ENCODE data around the gene SLC13A3.

SLC13A3 gene

DNA sequence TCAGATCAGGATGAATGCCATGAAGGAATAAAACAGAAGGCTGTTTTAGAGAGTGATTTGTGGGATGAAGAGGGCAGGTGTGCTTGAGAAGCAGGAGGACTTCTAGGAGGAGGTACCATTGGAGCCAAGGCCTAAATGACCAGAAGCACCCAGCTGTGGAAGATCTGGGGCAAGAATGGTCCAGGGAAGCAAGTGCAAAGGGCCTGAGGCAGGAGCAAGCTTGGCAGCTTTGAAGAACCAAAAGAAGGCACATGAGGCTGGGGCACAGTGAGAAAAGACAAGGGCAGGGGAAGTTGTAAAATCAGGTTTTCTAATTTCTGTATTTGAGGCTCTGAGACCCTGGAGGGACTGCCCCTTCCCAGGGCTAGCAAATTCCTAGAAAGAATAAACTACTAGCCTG is 9.8 kb downstream of the SLC13A3 start:
- TF ChIP-seq, protein P1, sequence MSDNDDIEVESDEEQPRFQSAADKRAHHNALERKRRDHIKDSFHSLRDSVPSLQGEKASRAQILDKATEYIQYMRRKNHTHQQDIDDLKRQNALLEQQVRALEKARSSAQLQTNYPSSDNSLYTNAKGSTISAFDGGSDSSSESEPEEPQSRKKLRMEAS (IDR thresholded peaks at IDR 0.05), result no peak
- TF ChIP-seq NFIC (IDR thresholded peaks at IDR 0.05), result no peak
- no peak for TF ChIP-seq YY1 (IDR thresholded peaks at IDR 0.05; ENCODE audit: low read depth)
- TF ChIP-seq EP300 (IDR thresholded peaks at IDR 0.05; ENCODE audit: borderline replicate concordance), result no peak
- TF ChIP-seq CEBPB (IDR thresholded peaks at IDR 0.05), result no peak
- TF ChIP-seq, protein P2, sequence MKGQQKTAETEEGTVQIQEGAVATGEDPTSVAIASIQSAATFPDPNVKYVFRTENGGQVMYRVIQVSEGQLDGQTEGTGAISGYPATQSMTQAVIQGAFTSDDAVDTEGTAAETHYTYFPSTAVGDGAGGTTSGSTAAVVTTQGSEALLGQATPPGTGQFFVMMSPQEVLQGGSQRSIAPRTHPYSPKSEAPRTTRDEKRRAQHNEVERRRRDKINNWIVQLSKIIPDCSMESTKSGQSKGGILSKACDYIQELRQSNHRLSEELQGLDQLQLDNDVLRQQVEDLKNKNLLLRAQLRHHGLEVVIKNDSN (IDR thresholded peaks at IDR 0.05), result no peak
- TF ChIP-seq CREB1 (IDR thresholded peaks at IDR 0.05; ENCODE audit: low read depth), result no peak
- TF ChIP-seq TAF1 (IDR thresholded peaks at IDR 0.05; ENCODE audit: low read depth), result no peak
- TF ChIP-seq FOXM1 (IDR thresholded peaks at IDR 0.05; ENCODE audit: borderline replicate concordance, low read depth), result no peak
- no peak for TF ChIP-seq RAD21 (IDR thresholded peaks at IDR 0.05; ENCODE audit: low read depth)
- TF ChIP-seq ZBTB7A (IDR thresholded peaks at IDR 0.05; ENCODE audit: low read depth), result no peak
- TF ChIP-seq, protein P3, sequence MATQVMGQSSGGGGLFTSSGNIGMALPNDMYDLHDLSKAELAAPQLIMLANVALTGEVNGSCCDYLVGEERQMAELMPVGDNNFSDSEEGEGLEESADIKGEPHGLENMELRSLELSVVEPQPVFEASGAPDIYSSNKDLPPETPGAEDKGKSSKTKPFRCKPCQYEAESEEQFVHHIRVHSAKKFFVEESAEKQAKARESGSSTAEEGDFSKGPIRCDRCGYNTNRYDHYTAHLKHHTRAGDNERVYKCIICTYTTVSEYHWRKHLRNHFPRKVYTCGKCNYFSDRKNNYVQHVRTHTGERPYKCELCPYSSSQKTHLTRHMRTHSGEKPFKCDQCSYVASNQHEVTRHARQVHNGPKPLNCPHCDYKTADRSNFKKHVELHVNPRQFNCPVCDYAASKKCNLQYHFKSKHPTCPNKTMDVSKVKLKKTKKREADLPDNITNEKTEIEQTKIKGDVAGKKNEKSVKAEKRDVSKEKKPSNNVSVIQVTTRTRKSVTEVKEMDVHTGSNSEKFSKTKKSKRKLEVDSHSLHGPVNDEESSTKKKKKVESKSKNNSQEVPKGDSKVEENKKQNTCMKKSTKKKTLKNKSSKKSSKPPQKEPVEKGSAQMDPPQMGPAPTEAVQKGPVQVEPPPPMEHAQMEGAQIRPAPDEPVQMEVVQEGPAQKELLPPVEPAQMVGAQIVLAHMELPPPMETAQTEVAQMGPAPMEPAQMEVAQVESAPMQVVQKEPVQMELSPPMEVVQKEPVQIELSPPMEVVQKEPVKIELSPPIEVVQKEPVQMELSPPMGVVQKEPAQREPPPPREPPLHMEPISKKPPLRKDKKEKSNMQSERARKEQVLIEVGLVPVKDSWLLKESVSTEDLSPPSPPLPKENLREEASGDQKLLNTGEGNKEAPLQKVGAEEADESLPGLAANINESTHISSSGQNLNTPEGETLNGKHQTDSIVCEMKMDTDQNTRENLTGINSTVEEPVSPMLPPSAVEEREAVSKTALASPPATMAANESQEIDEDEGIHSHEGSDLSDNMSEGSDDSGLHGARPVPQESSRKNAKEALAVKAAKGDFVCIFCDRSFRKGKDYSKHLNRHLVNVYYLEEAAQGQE (IDR thresholded peaks at IDR 0.05; ENCODE audit: low read depth), result no peak
- no peak for TF ChIP-seq EGR1 (IDR thresholded peaks at IDR 0.05)
- TF ChIP-seq TEAD4 (IDR thresholded peaks at IDR 0.05), result no peak
- TF ChIP-seq TCF12 (IDR thresholded peaks at IDR 0.05; ENCODE audit: low read depth), result no peak

DNA sequence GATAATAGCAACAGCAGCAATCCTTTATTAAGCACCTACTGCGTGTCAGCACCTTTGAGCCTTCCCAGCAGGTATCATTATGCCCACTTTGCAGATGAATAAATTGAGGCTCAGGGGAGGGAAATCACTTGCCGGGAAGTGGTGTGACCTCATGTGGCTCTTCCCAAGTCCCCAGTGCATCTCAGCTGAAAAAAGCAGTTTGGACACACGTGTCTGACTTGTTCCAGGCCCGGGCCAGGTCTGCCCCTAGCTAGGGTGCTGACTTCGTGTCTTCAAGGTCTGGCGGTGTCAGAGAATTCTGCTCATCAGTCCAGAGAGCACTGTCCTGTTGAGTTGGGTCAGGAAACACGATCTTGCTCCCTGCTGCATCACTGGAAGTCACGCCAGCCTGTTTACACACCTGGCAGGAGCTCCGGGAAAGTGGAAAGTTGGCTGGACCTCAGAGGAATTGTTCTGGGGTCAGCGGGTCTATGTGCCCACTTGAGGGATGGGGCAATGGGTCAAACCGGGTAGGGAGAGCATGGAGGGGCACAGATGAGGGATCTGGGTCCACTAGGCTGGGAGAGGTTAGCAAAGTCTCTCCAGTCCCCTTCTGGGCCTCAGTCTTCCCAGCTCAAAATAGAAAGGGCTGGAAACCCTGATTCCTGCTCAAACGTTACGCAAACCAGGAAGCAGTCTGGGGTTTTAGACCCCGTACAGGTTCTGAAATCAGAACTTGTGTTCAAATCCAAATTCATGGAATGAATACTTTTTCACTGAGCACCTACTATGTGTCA is 10.5 kb downstream of the SLC13A3 start:
- no peak for TF ChIP-seq NFIC (IDR thresholded peaks at IDR 0.05)
- TF ChIP-seq CEBPB (IDR thresholded peaks at IDR 0.05), result no peak
- TF ChIP-seq, protein P3 (IDR thresholded peaks at IDR 0.05; ENCODE audit: low read depth), result no peak
- no peak for TF ChIP-seq TAF1 (IDR thresholded peaks at IDR 0.05; ENCODE audit: low read depth)
- TF ChIP-seq, protein P1 (IDR thresholded peaks at IDR 0.05), result no peak
- no peak for TF ChIP-seq FOXM1 (IDR thresholded peaks at IDR 0.05; ENCODE audit: borderline replicate concordance, low read depth)
- no peak for TF ChIP-seq YY1 (IDR thresholded peaks at IDR 0.05; ENCODE audit: low read depth)
- TF ChIP-seq ZBTB7A (IDR thresholded peaks at IDR 0.05; ENCODE audit: low read depth), result no peak
- no peak for TF ChIP-seq EGR1 (IDR thresholded peaks at IDR 0.05)
- no peak for TF ChIP-seq EP300 (IDR thresholded peaks at IDR 0.05; ENCODE audit: borderline replicate concordance)
- TF ChIP-seq TCF12 (IDR thresholded peaks at IDR 0.05; ENCODE audit: low read depth), result no peak
- no peak for TF ChIP-seq CREB1 (IDR thresholded peaks at IDR 0.05; ENCODE audit: low read depth)
- no peak for TF ChIP-seq TEAD4 (IDR thresholded peaks at IDR 0.05)
- TF ChIP-seq, protein P2 (IDR thresholded peaks at IDR 0.05), result no peak

DNA sequence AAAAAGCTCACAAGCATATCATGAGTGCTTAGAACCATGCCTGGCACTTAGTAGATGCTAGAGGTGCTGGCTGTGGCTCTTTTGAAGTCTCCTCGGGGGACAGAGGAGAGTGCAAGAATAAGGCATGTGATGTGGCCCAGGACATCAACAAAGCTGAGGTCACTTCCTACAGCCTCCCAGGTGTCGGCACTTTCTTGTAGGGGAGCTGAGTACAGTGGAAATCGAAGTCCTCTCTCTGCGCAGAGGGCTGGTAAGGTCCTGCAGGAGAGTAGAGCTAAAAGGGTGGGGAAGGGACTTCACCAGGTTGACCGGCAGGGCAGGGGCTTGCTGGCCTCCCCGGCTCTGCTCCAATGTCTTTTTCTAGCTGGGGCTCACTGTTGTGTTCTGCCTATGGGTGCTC is 11.2 kb downstream of the SLC13A3 start:
- TF ChIP-seq TCF12 (IDR thresholded peaks at IDR 0.05; ENCODE audit: low read depth), result no peak
- TF ChIP-seq TAF1 (IDR thresholded peaks at IDR 0.05; ENCODE audit: low read depth), result no peak
- TF ChIP-seq, protein P1 (IDR thresholded peaks at IDR 0.05), result no peak
- no peak for TF ChIP-seq FOXM1 (IDR thresholded peaks at IDR 0.05; ENCODE audit: borderline replicate concordance, low read depth)
- TF ChIP-seq EGR1 (IDR thresholded peaks at IDR 0.05), result no peak
- TF ChIP-seq, protein P3 (IDR thresholded peaks at IDR 0.05; ENCODE audit: low read depth), result no peak
- no peak for TF ChIP-seq ZBTB7A (IDR thresholded peaks at IDR 0.05; ENCODE audit: low read depth)
- no peak for TF ChIP-seq RAD21 (IDR thresholded peaks at IDR 0.05; ENCODE audit: low read depth)
- TF ChIP-seq YY1 (IDR thresholded peaks at IDR 0.05; ENCODE audit: low read depth), result no peak
- TF ChIP-seq NFIC (IDR thresholded peaks at IDR 0.05), result no peak
- TF ChIP-seq CEBPB (IDR thresholded peaks at IDR 0.05), result no peak
- TF ChIP-seq EP300 (IDR thresholded peaks at IDR 0.05; ENCODE audit: borderline replicate concordance), result no peak
- TF ChIP-seq, protein P2 (IDR thresholded peaks at IDR 0.05), result no peak
- TF ChIP-seq CREB1 (IDR thresholded peaks at IDR 0.05; ENCODE audit: low read depth), result no peak

All from Ishikawa (cell line).